NCI-H82 treated with DMSO at 0.1 percent for 48 hours (cell line): Measurements from ENCODE around the gene EIF4B.
A peak's percentile ranks its signal among the peaks of the same experiment; 100 is the strongest.
"Not testable (repeated sequence)": the region's sequence is repeated elsewhere in the genome, so short reads cannot be mapped to it uniquely, and the experiment has no call there.

Experiments
- DNase-seq: peaks from one replicate; lab custom pipeline; 2025; ENCODE audit not compliant: unreplicated experiment; lab: John Stamatoyannopoulos, UW

Gene EIF4B

GRCh38 chr12:52993558-52993869 lies 12.7 kb upstream of the EIF4B start:
- DNase-seq = no peak

- DNase-seq = no peak
These were observed 2.1 kb upstream of the EIF4B start for GRCh38 chr12:53004178-53004577.

DNA sequence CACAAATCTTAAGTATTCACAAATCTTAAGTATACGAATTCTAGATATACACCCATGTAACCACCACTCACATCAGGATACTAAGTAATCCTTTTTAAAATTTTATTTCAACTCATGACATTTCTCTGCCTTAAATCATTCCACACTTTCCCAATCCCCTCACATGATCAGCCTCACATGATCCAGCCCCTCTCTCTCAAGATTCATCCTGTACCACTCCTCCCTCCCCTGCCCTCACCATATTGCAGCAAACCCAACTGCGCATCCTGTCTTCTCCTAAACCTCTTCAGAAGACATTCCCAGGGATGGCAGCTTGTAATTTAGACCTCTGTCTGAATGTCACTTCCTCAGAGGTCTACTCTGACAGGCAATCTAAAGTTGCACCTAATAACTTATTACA lies 1.7 kb upstream of the EIF4B start:
- no peak for DNase-seq

- no peak for DNase-seq
These were observed 856 bp upstream of the EIF4B start for GRCh38 chr12:53005215-53005985.

GRCh38 chr12:53006810-53007309 lies 604 bp downstream of the EIF4B start:
- DNase-seq = peak; percentile 71

DNA sequence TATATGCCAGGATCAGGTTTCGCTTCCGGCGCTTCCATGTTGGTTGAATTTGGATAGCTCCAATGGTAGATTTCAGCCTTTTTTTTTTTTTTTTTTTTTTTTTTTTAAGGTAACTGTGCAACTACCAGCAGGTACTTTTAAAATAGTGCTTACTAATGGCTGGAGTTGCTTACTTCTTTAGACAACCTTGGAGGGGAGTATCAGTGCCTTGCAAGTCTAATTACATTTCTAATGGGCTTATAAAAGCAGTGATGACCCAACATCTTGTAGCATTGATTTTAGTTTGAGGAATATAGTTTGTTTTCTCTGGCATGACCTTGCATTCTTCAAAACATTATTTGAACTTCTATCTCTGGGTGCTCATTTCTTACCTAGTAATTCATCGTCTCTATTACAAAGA lies 1.1 kb downstream of the EIF4B start:
- no peak for DNase-seq

DNA sequence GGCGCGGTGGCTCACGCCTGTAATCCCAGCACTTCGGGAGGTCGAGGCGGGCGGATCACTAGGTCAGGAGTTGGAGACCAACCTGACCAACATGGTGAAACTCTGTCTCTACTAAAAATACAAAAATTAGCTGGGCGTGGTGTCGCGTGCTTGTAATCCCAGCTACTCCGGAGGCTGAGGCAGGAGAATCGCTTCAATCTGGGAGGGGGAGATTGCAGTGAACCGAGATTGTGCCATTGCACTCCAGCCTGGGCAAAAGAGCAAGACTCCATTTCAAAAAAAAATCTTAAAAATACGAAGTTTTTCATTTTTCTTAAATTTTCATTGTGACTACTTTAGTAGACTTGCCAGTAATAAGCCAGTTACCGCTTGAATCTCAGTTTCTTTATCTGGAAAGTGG lies 2.5 kb downstream of the EIF4B start:
- not testable (repeated sequence) for DNase-seq

DNA sequence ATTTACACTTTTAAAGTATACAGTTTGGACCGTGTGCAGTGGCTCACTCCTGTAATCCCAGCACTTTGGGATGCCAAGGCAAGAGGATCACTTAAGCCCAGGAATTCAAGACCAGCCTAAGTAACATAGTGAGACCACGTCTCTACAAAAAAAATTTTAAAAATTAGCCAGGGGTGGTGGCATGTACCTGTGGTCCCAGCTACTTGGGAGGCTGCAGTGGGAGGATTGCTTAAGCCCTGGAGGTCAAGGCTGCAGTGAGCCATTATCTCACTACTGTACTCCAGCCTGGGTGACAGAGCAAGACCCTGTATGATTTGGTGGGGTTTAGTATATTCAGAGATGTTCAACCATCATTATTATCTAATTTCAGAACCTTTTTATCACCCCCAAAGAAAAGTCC lies 4.7 kb downstream of the EIF4B start:
- no peak for DNase-seq

GRCh38 chr12:53011889-53012288 lies 5.6 kb downstream of the EIF4B start:
- no peak for DNase-seq

- DNase-seq = no peak
These were observed 6.7 kb downstream of the EIF4B start for GRCh38 chr12:53012928-53013327.

GRCh38 chr12:53014709-53015108 lies 8.5 kb downstream of the EIF4B start:
- DNase-seq = no peak

GRCh38 chr12:53025250-53025649 lies 19.0 kb downstream of the EIF4B start:
- no peak for DNase-seq

DNA sequence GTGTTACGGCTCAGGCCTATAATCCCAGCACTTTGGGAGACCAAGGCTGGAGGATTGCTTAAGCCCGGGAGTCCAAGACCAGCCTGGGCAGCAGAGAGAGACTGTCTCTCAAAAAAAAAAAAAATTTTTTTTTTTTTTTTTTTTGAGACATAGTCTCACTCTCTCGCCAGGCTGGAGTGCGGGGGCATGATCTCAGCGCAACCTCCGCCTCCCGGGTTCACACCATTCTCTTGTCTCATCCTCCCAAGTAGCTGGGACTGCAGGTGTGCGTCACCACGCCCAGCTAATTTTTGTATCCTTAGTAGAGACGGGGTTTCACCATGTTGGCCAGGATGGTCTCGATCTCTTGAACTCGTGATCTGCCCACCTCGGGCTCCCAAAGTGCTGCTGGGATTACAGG lies 20.8 kb downstream of the EIF4B start:
- DNase-seq = not testable (repeated sequence)

DNA sequence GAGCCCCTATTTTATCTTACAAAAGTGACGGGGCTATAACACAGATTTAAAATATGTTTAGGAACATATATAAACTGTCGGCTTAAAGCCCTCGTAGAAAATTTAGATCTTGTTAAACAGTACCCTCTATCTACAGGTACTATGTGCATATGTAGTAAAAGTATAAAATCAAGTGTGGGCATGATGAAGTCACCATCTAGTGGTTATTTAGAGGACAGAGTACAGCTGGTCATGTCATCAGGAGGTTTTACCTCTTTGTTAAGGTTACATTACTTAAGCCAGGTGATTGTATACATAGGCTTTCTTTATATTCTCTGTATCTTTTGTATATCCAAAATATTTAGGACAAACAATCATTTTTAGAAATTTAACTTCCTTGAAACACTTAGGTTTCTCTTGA lies 25.4 kb downstream of the EIF4B start:
- DNase-seq = no peak

DNA sequence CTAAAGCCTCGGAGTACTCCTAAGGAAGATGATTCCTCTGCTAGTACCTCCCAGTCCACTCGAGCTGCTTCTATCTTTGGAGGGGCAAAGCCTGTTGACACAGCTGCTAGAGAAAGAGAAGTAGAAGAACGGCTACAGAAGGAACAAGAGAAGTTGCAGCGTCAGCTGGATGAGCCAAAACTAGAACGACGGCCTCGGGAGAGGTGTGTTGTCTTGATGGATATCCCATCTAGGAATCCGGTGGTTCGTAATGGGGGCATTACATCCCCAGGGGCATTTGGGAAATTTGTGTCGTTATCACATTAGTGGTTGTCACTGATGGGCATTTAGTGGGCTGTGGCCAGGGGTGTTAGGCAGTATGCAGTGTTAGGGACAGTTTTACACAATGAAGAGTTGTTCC lies 27.6 kb downstream of the EIF4B start:
- not testable (repeated sequence) for DNase-seq

DNA sequence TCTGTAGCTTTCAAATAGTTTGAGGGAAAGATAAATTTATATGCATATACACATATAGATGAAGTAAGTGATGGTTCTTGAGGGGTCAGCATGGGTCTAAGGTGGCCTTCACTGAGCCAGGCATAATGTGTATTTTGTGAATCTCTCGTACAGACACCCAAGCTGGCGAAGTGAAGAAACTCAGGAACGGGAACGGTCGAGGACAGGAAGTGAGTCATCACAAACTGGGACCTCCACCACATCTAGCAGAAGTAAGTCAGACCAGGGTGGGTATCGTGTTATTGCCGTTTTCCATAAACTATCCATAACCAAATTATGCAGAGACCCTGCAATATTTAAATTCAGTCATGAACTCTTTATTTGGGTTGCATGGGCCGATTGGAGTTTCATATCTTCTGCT lies 28.2 kb downstream of the EIF4B start:
- DNase-seq = no peak

- no peak for DNase-seq
These were observed 30.5 kb downstream of the EIF4B start for GRCh38 chr12:53036802-53037201.

- no peak for DNase-seq
These were observed 33.6 kb downstream of the EIF4B start for GRCh38 chr12:53039851-53040250.

DNA sequence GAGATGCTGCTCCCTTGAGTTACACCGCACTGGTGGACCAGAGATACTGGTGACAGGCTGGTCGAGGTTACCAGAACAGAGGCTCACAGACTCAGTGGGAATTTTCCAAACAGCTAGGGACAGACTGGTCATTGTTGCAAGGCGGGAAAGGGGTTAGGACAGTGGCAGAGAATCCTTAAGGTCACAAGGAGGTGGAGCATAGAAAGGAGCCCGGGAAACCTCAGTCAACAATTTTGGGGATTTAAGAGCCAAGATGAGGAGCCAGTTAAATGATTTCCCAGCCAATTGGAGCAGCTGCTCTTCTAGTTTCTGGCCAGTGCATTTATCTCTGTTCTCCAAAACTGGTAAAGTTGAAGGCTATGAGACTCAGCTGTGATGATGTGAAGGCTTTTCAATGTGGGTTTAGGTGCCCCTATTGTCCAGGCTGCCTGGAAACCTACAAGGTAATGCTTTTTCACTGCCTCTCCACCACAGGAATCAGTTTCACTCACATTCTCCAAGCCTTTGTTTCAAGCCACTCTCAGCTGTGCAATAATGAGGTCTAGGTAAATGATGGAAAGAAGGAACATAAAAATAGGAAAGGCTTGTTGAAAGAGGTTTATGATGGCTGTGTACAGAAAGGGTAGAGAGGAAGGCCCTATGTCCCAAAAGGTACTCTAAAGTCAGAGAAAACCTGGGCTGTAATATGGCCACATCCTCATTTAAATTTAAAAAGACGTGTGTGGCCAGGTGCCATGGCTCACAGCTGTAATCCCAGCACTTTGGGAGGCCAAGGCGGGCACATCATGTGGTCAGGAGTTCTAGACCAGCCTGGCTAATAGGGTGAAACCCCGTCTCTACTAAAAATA lies 36.6 kb downstream of the EIF4B start:
- DNase-seq = no peak

GRCh38 chr12:53044052-53044581 lies 37.9 kb downstream of the EIF4B start:
- DNase-seq = no peak

DNA sequence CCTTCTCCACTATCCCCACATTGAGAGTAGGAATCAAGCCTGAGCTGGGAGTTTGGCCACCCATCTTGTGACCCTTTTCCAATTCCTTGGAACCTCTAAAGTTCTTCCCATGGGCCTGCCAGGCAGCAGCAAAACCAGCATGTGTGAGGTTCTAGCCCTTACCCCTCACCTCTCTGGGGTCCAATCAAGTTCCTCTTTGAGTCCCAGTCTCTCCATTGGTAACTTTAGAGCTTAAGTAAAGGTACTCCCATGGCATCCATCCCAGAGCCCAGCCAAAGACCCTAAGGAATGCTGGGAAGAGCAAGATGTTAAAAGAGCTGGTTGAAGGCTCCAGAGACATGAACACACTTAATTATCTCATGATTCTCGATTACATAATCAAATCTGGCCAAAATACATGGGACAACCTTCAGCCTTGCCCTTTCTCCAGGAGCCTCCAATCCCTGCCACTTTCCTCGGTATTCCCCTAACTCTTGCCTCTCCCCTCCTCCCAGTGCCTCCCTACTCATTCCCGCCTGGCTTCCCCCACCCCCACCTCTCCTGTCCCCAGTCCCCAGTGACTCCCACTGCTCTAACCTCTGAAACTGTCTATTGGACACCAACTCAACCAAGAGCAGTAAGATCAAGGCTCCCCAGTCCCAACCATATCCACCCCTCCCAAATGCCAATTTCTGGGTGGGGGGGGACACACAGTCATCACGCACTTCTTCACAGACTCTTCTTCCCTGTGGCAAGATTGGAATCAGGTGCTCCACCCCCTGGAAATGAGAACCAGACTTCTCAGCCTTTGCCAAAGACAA lies 38.8 kb downstream of the EIF4B start:
- no peak for DNase-seq
